Gastrocnemius medialis (tissue), 4 donors: ENCODE measurements around the gene AFAP1L2. TPM values are rescaled to one million over a fixed set of nuclear protein-coding genes. Genes with fewer than 3 reads are reported as not detected.

Source experiments
- ATAC-seq, 2 donors: fragments of 150-250 bp; one replicate each; pipeline ENCODE4 v1.9.1; 2016
- DNase-seq, 2 donors: peaks; one replicate each; pipeline ENCODE4 v3.0.0-alpha.2; 2019
- H3K27ac ChIP-seq, 4 donors: fragments of 200-600 bp; sonication (generic); 1 replicate in 1 of 4; 2 replicates in 3 of 4; pipeline ENCODE4 v1.5.1; 2016 to 2018; ENCODE audit warnings: mild to moderate bottlenecking in 2 of 4, moderate library complexity in 1 of 4
- H3K27me3 ChIP-seq, 3 donors: fragments of 200-600 bp; sonication (generic) in 2 of 3; 1 replicate in 1 of 3; 2 replicates in 2 of 3; pipeline versions ENCODE4 v1.5.1 to v1.6.0; 2016 to 2019; ENCODE audit warnings: mild to moderate bottlenecking in 1 of 3, moderate library complexity in 1 of 3
- H3K36me3 ChIP-seq, 2 donors: fragments of 200-600 bp; sonication (generic) in 1 of 2; one replicate each; pipeline ENCODE4 v1.5.1; 2017 to 2018
- H3K4me1 ChIP-seq, 2 donors: fragments of 200-600 bp; sonication (generic) in 1 of 2; one replicate each; pipeline ENCODE4 v1.5.1; 2016 to 2017; ENCODE audit warnings: mild to moderate bottlenecking in 2 of 2
- H3K4me3 ChIP-seq, 4 donors: fragments of 200-600 bp; sonication (generic) in 3 of 4; 1 replicate in 1 of 4; 2 replicates in 3 of 4; pipeline ENCODE4 v1.5.1; 2016 to 2019; ENCODE audit warnings: mild to moderate bottlenecking in 2 of 4
- H3K9me3 ChIP-seq, 3 donors: fragments of 200-600 bp; sonication (generic) in 2 of 3; 1 replicate in 1 of 3; 2 replicates in 2 of 3; pipeline ENCODE4 v1.5.1; 2016 to 2019
- POLR2A ChIP-seq, 2 donors: fragments of 450-650 bp; IDR thresholded peaks; one replicate each; pipeline ENCODE4 v1.6.1; 2017; ENCODE audit warnings: antibody characterized with exemption in 2 of 2, mild to moderate bottlenecking in 2 of 2, moderate library complexity in 2 of 2
- in situ Hi-C, 4 donors: fragments of 200-750 bp; cut with MboI; loops; one replicate each; pipeline versions ENCODE4 v1.15.0 to v1.8.0; 2017; ENCODE audit warnings: low sequenced_read_pairs in 4 of 4
- intact Hi-C: fragments of 100-400 bp; cut with DNase I; formaldehyde crosslinking; loops from one replicate; pipeline ENCODE4 v1.15.1; 2023; ENCODE audit warnings: low total_unique reads
- total RNA-seq, 4 donors: library from RNA; depleted of rRNA; stranded (reverse); fragments of >200 nt; gene quantifications; one replicate each; pipeline versions ENCODE4 v1.1.0 to v1.2.3, GENCODE V29; 2016
- TF ChIP-seq, protein P1 (sequence below), 5 experiments: fragments of 450-650 bp in 3 of 5; fragments of 200-600 bp in 2 of 5; sonication (generic) in 2 of 5; IDR thresholded peaks in 4 of 5; conservative IDR thresholded peaks in 1 of 5; 1 replicate in 4 of 5; 2 replicates in 1 of 5; pipeline ENCODE4 v1.5.1; 2016 to 2019; ENCODE audit warnings: antibody characterized with exemption in 5 of 5, mild to moderate bottlenecking in 3 of 5, moderate library complexity in 3 of 5

The AFAP1L2 gene
- total RNA-seq, 4 donors from 2014 or later, result 1.3 to 3.5 (median 2.1) TPM

DNA sequence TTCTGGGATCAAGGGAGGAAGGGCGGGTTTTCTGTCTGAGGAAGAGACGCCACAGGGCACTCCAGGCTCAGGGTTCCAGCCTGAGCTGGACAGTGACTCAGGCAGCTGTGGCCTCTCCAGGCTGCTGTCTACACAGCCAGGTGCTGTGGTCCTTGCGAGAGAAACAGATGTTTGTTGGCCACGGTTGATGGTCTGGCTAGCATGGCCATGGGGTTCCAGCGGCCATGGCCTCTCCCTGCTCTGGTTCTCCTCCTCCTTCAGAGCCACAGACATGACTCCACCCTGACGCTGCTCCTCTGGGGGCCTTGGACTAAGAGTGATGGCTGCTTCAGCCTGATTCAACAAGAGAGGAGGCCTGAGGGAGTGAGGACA, 75.9 kb downstream of the AFAP1L2 start:
- Histone ChIP-seq H3K36me3 (no peaks in the 10 kb centered on the region), H3K4me1 (peaks cover 11 to 12% of the 10 kb centered on the region in 2 donors), H3K27ac (no peak overlapping the region), H3K9me3 (no peaks in the 10 kb centered on the region), H3K27me3 (no peaks in the 10 kb centered on the region), H3K4me3 (no peak overlapping the region)
- DNase-seq, result no peak
- intact Hi-C loops (no loop called here), in situ Hi-C loops (no loop called here)
- TF ChIP-seq, protein P1, sequence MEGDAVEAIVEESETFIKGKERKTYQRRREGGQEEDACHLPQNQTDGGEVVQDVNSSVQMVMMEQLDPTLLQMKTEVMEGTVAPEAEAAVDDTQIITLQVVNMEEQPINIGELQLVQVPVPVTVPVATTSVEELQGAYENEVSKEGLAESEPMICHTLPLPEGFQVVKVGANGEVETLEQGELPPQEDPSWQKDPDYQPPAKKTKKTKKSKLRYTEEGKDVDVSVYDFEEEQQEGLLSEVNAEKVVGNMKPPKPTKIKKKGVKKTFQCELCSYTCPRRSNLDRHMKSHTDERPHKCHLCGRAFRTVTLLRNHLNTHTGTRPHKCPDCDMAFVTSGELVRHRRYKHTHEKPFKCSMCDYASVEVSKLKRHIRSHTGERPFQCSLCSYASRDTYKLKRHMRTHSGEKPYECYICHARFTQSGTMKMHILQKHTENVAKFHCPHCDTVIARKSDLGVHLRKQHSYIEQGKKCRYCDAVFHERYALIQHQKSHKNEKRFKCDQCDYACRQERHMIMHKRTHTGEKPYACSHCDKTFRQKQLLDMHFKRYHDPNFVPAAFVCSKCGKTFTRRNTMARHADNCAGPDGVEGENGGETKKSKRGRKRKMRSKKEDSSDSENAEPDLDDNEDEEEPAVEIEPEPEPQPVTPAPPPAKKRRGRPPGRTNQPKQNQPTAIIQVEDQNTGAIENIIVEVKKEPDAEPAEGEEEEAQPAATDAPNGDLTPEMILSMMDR (IDR thresholded peaks at IDR 0.05 in 4 of 5, conservative IDR thresholded peaks at IDR 0.05 in 1 of 5), result no peak
- TF ChIP-seq POLR2A (IDR thresholded peaks at IDR 0.05), result no peak
- ATAC-seq, result no peak

DNA sequence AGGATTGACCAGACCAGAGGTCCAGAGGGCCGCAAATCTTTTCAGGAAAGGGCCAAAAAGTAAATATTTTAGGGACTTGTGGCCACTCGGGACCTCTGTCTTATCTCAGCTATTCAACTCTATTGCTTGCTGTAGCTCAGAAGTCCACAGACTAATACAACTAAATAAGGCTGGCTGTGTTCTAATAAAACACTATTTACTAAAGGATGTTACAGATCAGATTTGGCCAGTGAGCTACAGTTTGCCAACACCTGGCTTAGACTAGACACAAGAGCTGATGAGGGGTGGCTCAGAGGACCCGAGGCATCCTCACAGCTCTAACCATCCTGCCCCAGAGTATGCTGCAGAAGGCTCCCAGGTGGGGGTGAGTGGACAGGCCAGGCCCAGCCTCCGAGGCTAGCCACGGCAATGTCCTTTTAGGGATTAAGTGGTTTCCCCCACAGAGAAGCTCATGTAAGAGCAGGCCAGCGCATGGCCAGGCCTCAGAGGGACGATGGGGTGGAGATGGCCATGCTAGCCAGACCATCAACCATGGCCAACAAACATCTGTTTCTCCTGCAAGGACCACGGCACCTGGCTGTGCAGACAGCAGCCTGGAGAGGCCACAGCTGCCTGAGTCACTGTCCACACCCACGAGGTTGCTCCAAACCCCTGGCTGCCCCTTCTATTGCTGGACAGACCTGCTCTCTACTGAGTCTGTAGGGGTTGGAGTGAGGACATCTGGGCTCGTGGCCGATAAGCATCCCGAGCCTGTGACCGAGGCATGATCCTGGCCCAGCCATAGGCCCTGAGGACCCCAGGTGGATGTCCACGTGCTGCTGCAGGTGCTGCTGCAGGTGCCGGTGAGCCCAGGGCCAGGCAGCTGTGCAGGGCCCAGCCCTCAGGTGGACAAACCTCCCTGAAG, 76.5 kb downstream of the AFAP1L2 start:
- no peak overlapping the region for H3K27ac ChIP-seq
- intact Hi-C loops, result no loop called here

DNA sequence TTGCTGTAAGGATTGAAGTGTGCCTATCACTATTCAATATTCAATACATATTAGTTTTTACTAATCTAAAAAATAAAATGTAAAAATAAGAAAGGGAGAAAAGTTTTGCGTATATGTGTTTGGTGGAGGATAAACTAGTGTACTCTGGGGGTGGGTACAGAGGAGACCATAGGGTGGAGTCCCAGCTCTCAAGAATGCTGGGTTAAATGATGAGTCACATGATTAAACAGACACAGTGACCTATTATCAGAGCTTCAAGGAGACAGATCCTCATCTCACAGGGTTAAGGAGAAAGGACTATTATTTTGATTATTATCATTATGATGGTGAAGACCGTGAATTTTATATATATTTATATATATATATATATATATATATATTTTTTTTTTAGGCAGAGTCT, 77.5 kb downstream of the AFAP1L2 start:
- DNase-seq (no peak), ATAC-seq (no peak)
- no peak overlapping the region for H3K4me3 ChIP-seq
- H3K27me3 ChIP-seq, result no peaks in the 10 kb centered on the region
- no peak for TF ChIP-seq POLR2A (IDR thresholded peaks at IDR 0.05)
- TF ChIP-seq, protein P1 (IDR thresholded peaks at IDR 0.05 in 4 of 5, conservative IDR thresholded peaks at IDR 0.05 in 1 of 5), result no peak
- H3K36me3 ChIP-seq, result no peaks in the 10 kb centered on the region
- no peaks in the 10 kb centered on the region for H3K9me3 ChIP-seq
- intact Hi-C loops, result no loop called here
- H3K4me1 ChIP-seq, result peaks cover 4 to 12% of the 10 kb centered on the region in 2 donors
- no peak overlapping the region for H3K27ac ChIP-seq
- in situ Hi-C loops, result no loop called here

More for the DNA sequence above, 76.5 kb downstream of the AFAP1L2 start:
- DNase-seq, result peak in 1 of 2 donors; percentile 24
- H3K27me3 ChIP-seq, result no peaks in the 10 kb centered on the region
- ATAC-seq, result peak in 1 of 2 donors; percentile 32
- H3K4me3 ChIP-seq, result no peak overlapping the region
- in situ Hi-C loops, result no loop called here
- TF ChIP-seq, protein P1 (IDR thresholded peaks at IDR 0.05 in 4 of 5, conservative IDR thresholded peaks at IDR 0.05 in 1 of 5), result no peak
- no peak for TF ChIP-seq POLR2A (IDR thresholded peaks at IDR 0.05)
- no peaks in the 10 kb centered on the region for H3K9me3 ChIP-seq
- peaks cover 5 to 12% of the 10 kb centered on the region in 2 donors for H3K4me1 ChIP-seq
- H3K36me3 ChIP-seq, result no peaks in the 10 kb centered on the region

DNA sequence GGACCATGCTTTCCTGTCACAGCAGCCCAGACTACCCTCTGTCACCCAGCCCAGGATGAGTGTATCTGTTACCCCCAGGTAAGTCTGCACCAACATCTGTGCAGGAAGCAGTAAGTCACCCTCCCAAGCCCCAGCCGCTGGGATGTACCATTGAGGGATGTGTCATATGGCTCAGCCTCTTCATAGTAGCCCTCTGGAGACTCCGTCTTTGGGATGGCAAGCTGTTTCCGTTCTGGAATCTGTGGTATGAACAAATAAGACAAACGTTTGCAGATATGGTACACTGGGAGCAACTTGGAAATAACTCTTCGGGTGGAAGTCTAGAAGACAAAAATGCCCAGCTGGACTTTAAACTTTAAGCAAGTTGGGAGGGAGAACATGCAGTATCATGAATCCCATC, 81.3 kb downstream of the AFAP1L2 start:
- Histone ChIP-seq H3K27me3 (no peaks in the 10 kb centered on the region), H3K27ac (no peak overlapping the region), H3K36me3 (no peaks in the 10 kb centered on the region), H3K4me1 (no peaks in the 10 kb centered on the region), H3K9me3 (no peaks in the 10 kb centered on the region), H3K4me3 (no peak overlapping the region)
- TF ChIP-seq, protein P1 (IDR thresholded peaks at IDR 0.05 in 4 of 5, conservative IDR thresholded peaks at IDR 0.05 in 1 of 5), result no peak
- no peak for TF ChIP-seq POLR2A (IDR thresholded peaks at IDR 0.05)
- intact Hi-C loops, result no loop called here
- DNase-seq (no peak), ATAC-seq (no peak)
- in situ Hi-C loops, result loop anchor here in 2 of 4 donors (25.0 kb wide), 4 partner anchors 239 to 814 kb away; partner anchors contain the start of gene FHIP2A (in 1 of the 2)
